Endothelial cell of hepatic sinusoid (primary cell): ENCODE measurements around the gene ALDH16A1.
"Not testable (repeated sequence)": the region's sequence is repeated elsewhere in the genome, so short reads cannot be mapped to it uniquely, and the experiment has no call there.

Experiments used
- in situ Hi-C: cut with HindIII; loops from 2 replicates; pipeline ENCODE4 v1.10.0; 2017; ENCODE audit warnings: low sequenced_read_pairs

Gene ALDH16A1

DNA sequence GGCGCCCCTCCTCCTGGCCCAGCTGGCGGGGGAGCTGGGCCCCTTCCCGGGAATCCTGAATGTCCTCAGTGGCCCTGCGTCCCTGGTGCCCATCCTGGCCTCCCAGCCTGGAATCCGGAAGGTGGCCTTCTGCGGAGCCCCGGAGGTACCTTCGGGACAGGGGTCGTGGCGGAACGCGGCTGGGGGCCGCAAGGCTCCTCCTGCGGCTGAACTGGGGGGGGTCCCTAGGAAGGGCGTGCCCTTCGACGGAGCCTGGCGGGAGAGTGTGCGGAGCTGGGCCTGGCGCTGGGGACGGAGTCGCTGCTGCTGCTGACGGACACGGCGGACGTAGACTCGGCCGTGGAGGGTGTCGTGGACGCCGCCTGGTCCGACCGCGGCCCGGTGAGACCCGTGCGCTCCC is 8.6 kb downstream of the ALDH16A1 start:
- in situ Hi-C loops: no loop called here

GRCh38 chr19:49462492-49462891 is 9.5 kb downstream of the ALDH16A1 start:
- in situ Hi-C loops: no loop called here

- in situ Hi-C loops: no loop called here
Measured at GRCh38 chr19:49463960-49464740, 11.1 kb downstream of the ALDH16A1 start.

DNA sequence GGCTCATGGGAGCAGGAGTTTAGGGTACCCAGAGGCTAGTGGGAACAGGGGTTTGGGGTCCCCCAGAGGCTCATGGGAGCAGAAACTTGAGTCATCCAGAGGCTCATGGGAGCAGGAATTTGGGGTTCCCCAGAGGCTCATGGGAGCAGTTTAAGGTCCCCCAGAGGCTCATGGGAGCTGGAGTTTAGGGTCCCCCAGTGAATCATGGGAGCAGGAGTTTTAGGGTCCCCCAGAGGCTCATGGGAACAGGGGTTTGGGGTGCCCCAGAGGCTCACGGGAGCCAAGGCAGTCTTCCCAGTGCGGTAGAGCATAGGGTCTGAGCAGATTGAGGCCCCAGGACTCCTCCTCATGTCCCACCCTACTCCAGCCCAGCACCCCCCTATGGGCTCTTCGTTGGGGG is 12.3 kb downstream of the ALDH16A1 start:
- in situ Hi-C loops: no loop called here

- in situ Hi-C loops: no loop called here
Measured at GRCh38 chr19:49468199-49468598, 15.2 kb downstream of the ALDH16A1 start.

- in situ Hi-C loops: no loop called here
Measured at GRCh38 chr19:49468746-49469447, 15.9 kb downstream of the ALDH16A1 start.

- in situ Hi-C loops: no loop called here
Measured at GRCh38 chr19:49469828-49470614, 17.0 kb downstream of the ALDH16A1 start.

- in situ Hi-C loops: no loop called here
Measured at GRCh38 chr19:49470615-49470978, 17.6 kb downstream of the ALDH16A1 start.

DNA sequence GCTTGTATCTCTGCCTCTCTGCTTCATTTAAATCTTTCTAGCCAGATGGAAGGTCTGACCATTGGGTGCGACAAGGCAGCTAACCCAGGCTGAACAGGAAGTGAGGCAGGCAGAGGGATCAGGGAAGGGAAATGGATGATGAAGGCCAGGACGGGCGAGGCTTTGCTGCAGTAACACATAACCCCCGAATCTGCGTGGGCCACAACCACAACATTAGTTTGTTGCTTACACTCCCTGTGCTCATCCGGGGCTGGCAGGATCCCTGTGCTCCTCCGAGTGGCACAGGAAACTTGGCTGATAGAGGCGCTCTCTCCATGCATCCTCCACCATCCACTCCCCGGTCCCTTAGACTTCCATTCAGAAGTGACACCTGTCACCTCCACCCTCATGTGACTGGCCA is 19.9 kb downstream of the ALDH16A1 start:
- in situ Hi-C loops: no loop called here

DNA sequence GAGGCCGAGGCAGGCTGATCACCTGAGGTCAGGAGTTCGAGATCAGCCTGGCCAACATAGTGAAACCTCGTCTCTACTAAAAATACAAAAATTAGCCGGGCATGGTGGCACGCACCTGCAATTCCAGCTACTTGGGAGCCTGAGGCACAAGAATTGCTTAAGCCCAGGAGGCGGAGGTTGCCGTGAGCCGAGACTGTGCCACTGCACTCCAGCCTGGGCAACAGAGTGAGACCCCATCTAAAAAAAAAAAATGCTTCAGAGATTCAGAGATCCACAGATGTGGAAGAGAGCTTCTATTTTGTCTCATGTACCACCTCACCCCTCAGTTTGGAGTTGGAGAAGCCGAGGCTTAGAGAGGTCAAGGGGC is 20.5 kb downstream of the ALDH16A1 start:
- in situ Hi-C loops: not testable (repeated sequence)

- in situ Hi-C loops: no loop called here
Measured at GRCh38 chr19:49473868-49474541, 21.0 kb downstream of the ALDH16A1 start, which contains the start of gene FLT3LG. Gene FLT3LG, plus strand, starts transcription at chr19:49474215. Its CDS starts 425 bp downstream, at chr19:49474640.

DNA sequence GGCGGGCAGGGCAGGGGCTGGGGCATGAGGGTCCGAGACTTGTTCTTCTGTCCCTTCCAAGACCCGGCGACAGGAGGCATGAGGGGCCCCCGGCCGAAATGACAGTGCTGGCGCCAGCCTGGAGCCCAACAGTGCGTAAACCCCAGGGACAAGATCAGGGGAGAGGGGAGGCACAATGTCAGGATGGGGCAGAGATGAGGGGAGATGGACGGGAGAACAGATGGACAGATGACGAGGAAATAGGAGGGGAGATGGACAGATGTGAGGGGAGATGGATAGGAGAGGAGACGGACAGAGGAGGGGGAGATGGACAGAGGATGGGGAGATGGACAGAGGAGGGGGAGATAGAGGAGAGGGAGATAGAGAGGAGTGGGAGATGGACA is 21.5 kb downstream of the ALDH16A1 start:
- in situ Hi-C loops: no loop called here

DNA sequence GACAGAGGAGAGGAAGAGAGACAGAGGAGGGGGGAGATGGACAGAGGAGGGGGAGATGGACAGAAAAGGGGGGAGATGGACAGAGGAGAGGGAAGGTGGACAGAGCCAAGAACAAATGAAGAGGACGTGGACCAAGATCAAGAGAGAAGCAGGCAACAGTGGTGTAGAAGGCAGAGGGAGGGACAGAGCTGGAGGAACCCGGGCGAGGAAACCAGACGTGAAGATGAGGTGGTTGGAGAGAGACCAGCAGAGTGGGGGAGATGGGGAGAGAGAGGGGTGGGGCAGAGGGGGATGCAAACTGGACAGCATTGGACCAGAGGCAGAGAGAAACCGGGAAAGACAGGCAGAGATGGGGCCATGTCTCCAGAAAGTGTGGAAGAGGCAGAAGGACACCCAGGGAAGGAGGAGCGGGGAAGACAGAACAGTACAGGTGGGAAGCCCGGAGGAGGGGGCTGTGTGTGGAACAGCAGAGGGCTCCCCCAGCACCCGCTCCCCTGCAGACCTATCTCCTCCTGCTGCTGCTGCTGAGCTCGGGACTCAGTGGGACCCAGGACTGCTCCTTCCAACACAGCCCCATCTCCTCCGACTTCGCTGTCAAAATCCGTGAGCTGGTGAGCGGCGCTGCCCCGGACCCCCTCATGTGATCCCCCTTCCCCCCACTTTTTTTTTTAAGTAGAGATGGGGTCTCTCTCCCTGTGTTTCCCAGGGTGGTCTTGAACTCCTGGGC is 22.3 kb downstream of the ALDH16A1 start:
- in situ Hi-C loops: no loop called here

DNA sequence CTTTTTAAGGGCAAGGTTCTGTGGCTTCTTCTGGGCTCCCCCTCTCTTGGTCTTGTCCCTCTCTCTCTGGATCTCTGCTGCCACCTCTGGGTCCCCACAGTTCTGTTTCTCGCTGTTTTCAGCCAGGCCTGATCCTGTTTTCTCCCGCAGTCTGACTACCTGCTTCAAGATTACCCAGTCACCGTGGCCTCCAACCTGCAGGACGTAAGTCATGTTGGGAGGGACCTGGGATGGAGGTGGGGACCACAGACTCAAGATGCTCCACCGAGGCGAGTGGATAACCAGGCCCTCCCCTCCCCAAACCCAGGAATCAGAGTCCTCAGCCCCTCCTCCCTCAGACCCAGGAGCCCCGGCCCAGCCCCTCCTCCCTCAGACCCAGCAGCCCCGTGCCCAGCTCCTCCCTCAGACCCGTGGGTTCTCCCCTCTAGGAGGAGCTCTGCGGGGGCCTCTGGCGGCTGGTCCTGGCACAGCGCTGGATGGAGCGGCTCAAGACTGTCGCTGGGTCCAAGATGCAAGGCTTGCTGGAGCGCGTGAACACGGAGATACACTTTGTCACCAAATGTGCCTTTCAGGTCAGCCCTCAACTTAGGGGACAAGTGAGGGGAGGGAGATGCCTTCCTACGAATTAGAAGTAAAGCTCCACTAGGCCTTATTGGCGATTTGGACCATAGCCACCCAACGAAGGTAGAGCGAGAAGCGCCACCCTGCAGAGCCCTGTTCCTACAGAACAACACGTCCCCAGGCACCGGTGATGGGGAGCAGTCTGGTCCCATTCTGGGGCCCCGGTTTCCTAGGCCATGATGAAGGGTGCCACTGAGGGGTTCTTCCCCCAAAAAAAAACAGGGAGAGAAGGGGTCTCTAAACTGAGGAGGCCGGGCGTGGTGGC is 23.2 kb downstream of the ALDH16A1 start:
- in situ Hi-C loops: no loop called here

- in situ Hi-C loops: no loop called here
Measured at GRCh38 chr19:49479975-49480628, 27.1 kb downstream of the ALDH16A1 start.

- in situ Hi-C loops: no loop called here
Measured at GRCh38 chr19:49481020-49481683, 28.1 kb downstream of the ALDH16A1 start.

GRCh38 chr19:49486232-49486631 is 33.2 kb downstream of the ALDH16A1 start:
- in situ Hi-C loops: no loop called here

DNA sequence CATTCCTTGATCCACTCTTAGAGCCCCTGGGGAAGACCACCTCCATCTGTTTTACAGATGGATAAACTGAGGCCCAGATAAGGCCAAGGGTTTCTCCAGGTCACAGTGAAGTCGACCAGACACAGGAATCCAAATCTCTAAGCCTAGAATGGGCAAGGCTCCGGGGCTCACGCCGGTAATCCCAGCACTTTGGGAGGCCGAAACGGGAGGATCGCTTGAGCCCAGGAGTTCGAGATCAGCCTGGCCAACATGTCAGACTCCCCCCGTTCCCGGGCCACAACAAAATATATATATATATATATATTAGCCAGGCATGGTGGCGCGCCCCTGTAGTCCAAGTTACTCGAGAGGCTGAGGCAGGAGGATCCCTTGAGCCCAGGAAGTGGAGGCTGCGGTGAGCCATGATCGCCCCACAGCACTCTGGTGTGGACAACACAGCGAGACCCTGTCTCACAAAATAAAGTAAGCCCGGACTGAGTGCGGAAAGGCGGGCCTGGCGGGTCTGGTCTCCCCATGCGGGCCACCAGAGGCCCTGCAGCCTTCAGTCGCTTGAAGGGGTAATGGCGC is 33.8 kb downstream of the ALDH16A1 start:
- in situ Hi-C loops: no loop called here
